A549 (cell line): ENCODE data around the gene CTNNA1. TPM values are rescaled to one million over a fixed set of nuclear protein-coding genes. Genes with fewer than 3 reads are reported as not detected.

ENCODE experiments used
- ATAC-seq, 2 experiments: fragments of 200-7000 bp in 1 of 2; fragments of >200 bp in 1 of 2; cut with Nextera tagmentation in 1 of 2; cut with Tn5 transposase in 1 of 2; 3 replicates each; pipeline versions ENCODE4 v1.8.0 to v1.9.1; 2018 to 2020; ENCODE audit warnings: mild to moderate bottlenecking in 1 of 2, moderate library complexity in 1 of 2
- CTCF ChIA-PET: fragments of 300-600 bp; sonication (Branson Sonifier 250); formaldehyde crosslinking; extraction: SDS; loops from one replicate; lab custom pipeline; 2021; ENCODE audit warnings: antibody characterized with exemption, inconsistent platforms; lab: Yijun Ruan, JAX
- POLR2A ChIA-PET: fragments of 350-600 bp; formaldehyde crosslinking; extraction: SDS; loops from one replicate; lab custom pipeline; 2021; ENCODE audit warnings: antibody characterized with exemption, inconsistent platforms; lab: Yijun Ruan, JAX
- DNase-seq, 2 experiments: peaks; one replicate each; pipeline versions ENCODE4 v3.0.0 to v3.0.0-alpha.2; 2011 to 2016; ENCODE audit warnings: low read depth in 1 of 2, low spot score in 1 of 2
- FAIRE-seq: peaks from 2 replicates; lab custom pipeline; 2011; peaks lifted over from hg19 to GRCh38; lab: Jason Lieb, UNC
- H3K27ac ChIP-seq, 2 experiments: fragments of >200 bp; sonication (Bioruptor Twin); formaldehyde crosslinking; 3 replicates each; pipeline ENCODE4 v1.5.1; 2016 to 2017
- H3K4me1 ChIP-seq: fragments of >200 bp; sonication (Bioruptor Twin); formaldehyde crosslinking; 3 replicates; pipeline ENCODE4 v1.6.1; 2016
- H3K4me2 ChIP-seq: fragments of >200 bp; sonication (Bioruptor Twin); formaldehyde crosslinking; 3 replicates; pipeline ENCODE4 v1.6.1; 2016
- H3K4me3 ChIP-seq: fragments of >200 bp; sonication (Bioruptor Twin); formaldehyde crosslinking; 3 replicates; pipeline ENCODE4 v1.5.1; 2016
- H3K9me3 ChIP-seq: fragments of >200 bp; sonication (Bioruptor Twin); formaldehyde crosslinking; 3 replicates; pipeline ENCODE4 v1.6.1; 2016
- ATOH8 ChIP-seq: fragments of 250-450 bp; sonication (Bioruptor Pico); IDR thresholded peaks from 2 replicates; pipeline ENCODE4 v1.5.0; 2020; ENCODE audit warnings: low read depth, mild to moderate bottlenecking, moderate library complexity
- BCL3 ChIP-seq: fragments of >200 bp; sonication (Bioruptor Twin); formaldehyde crosslinking; IDR thresholded peaks from 3 replicates; pipeline ENCODE4 v1.6.1; 2016
- CEBPB ChIP-seq, 2 experiments: fragments of >200 bp in 1 of 2; sonication (Bioruptor Twin) in 1 of 2; formaldehyde crosslinking in 1 of 2; IDR thresholded peaks; 2 replicates each; pipeline ENCODE4 v1.6.1; 2012 to 2016
- CHD2 ChIP-seq: fragments of 150-350 bp; IDR thresholded peaks from 2 replicates; pipeline ENCODE4 v1.6.1; 2014; ENCODE audit warnings: low read length; ENCODE audit not compliant: partially characterized antibody
- CTCF ChIP-seq: fragments of >200 bp; sonication (Bioruptor Twin); formaldehyde crosslinking; IDR thresholded peaks from 3 replicates; pipeline ENCODE4 v1.5.1; 2016
- E2F6 ChIP-seq: IDR thresholded peaks from 2 replicates; pipeline ENCODE4 v1.6.1; 2012; ENCODE audit warnings: low read depth, borderline replicate concordance
- ELK1 ChIP-seq: fragments of 150-350 bp; IDR thresholded peaks from 2 replicates; pipeline ENCODE4 v1.6.1; 2014; ENCODE audit warnings: low read depth, mild to moderate bottlenecking, low read length
- ESRRA ChIP-seq: fragments of 150-350 bp; IDR thresholded peaks from 2 replicates; pipeline ENCODE4 v1.6.1; 2014; ENCODE audit warnings: mild to moderate bottlenecking, low read length, borderline replicate concordance
- FOSB ChIP-seq: fragments of 250-450 bp; sonication (Bioruptor Pico); IDR thresholded peaks from 2 replicates; pipeline ENCODE4 v1.5.0; 2020; ENCODE audit warnings: mild to moderate bottlenecking, moderate library complexity
- FOSL2 ChIP-seq, 2 experiments: fragments of 450-650 bp in 1 of 2; fragments of >200 bp in 1 of 2; sonication (Bioruptor Twin) in 1 of 2; formaldehyde crosslinking; IDR thresholded peaks; 2 replicates each; pipeline versions ENCODE4 v1.5.0 to v1.6.1; 2016 to 2020; ENCODE audit warnings: mild to moderate bottlenecking in 1 of 2, moderate library complexity in 1 of 2
- FOXS1 ChIP-seq: fragments of 250-450 bp; sonication (Bioruptor Pico); IDR thresholded peaks from 2 replicates; pipeline ENCODE4 v1.5.0; 2020; ENCODE audit warnings: mild to moderate bottlenecking, moderate library complexity
- HMGXB4 ChIP-seq: fragments of 250-450 bp; sonication (Bioruptor Pico); IDR thresholded peaks from 2 replicates; pipeline ENCODE4 v1.5.0; 2021; ENCODE audit warnings: mild to moderate bottlenecking, moderate library complexity, borderline replicate concordance
- MAFK ChIP-seq: fragments of 450-650 bp; IDR thresholded peaks from 2 replicates; pipeline ENCODE4 v1.6.1; 2014; ENCODE audit not compliant: partially characterized antibody
- MAZ ChIP-seq: fragments of 150-350 bp; IDR thresholded peaks from 2 replicates; pipeline ENCODE4 v1.6.1; 2014; ENCODE audit warnings: antibody characterized with exemption, low read depth, low read length, borderline replicate concordance
- NR3C1 ChIP-seq: fragments of >200 bp; sonication (Bioruptor Twin); formaldehyde crosslinking; IDR thresholded peaks from 3 replicates; pipeline ENCODE4 v1.6.1; 2017
- PHF8 ChIP-seq: fragments of 200-600 bp; sonication (generic); IDR thresholded peaks from 2 replicates; pipeline ENCODE4 v1.6.1; 2016; ENCODE audit warnings: low read depth, mild to moderate bottlenecking, antibody characterized with exemption, moderate library complexity, borderline replicate concordance
- POLR2AphosphoS2 ChIP-seq: conservative IDR thresholded peaks from 2 replicates; pipeline ENCODE4 v1.6.1; 2012; ENCODE audit warnings: low read length, improper control_type of control experiment, inconsistent platforms
- RARB ChIP-seq: fragments of 250-450 bp; sonication (Bioruptor Pico); IDR thresholded peaks from 2 replicates; pipeline ENCODE4 v1.8.0; 2021; ENCODE audit warnings: mild to moderate bottlenecking, moderate library complexity
- REST ChIP-seq: fragments of 200-600 bp; sonication (generic); IDR thresholded peaks from 2 replicates; pipeline ENCODE4 v1.6.1; 2016; ENCODE audit warnings: antibody characterized with exemption, mild to moderate bottlenecking, moderate library complexity
- ZFP36 ChIP-seq: fragments of 450-650 bp; IDR thresholded peaks from 2 replicates; pipeline ENCODE4 v1.6.1; 2014; ENCODE audit warnings: borderline replicate concordance; ENCODE audit not compliant: partially characterized antibody
- polyA plus RNA-seq, 4 experiments: library from polyadenylated mRNA; depleted of rRNA in 3 of 4; stranded (reverse); fragments of >200 nt; fragmentation: RNase III in 1 of 4; extraction: RNeasy Plus Mini Kit Qiagen cat#74134 plus additional on column Dnase treatment in 1 of 4; gene quantifications; 2 replicates in 3 of 4; 3 replicates in 1 of 4; pipeline ENCODE4 v1.2.3, GENCODE V29; 2011 to 2017

CTNNA1 gene
- polyA plus RNA-seq, 2 of the 4 experiments (the other 2 are of a cell fraction): 154 to 184 TPM

GRCh38 chr5:138884554-138884953 is 131.3 kb downstream of the CTNNA1 start (continued):
- TF ChIP-seq HMGXB4 (CRISPR knock-in tag): no peak
- no peak for TF ChIP-seq PHF8
- TF ChIP-seq, all 56 proteins: peak for 0

- no peaks in the 10 kb centered on the region for H3K4me1 ChIP-seq
- ChIA-PET POLR2A (no interaction called here), CTCF (no interaction called here)
- H3K27ac ChIP-seq: no peak overlapping the region
- DNase-seq (no peak), ATAC-seq (no peak), FAIRE-seq (no peak)
- no peak overlapping the region for H3K4me3 ChIP-seq
- peaks cover 11% of the 10 kb centered on the region; the same call in 2 of the 3 replicates for H3K9me3 ChIP-seq
- no peak overlapping the region for H3K4me2 ChIP-seq
- no peak for TF ChIP-seq ZFP36
- TF ChIP-seq BCL3: no peak
- TF ChIP-seq ATOH8 (CRISPR knock-in tag): no peak
- no peak for TF ChIP-seq ESRRA
- no peak for TF ChIP-seq ELK1
- TF ChIP-seq MAZ: no peak
- TF ChIP-seq FOSB (CRISPR knock-in tag): no peak
- TF ChIP-seq MAFK: no peak
- TF ChIP-seq FOXS1 (CRISPR knock-in tag): no peak
- no peak for TF ChIP-seq CHD2
These were observed 136.8 kb downstream of the CTNNA1 start for GRCh38 chr5:138889994-138890393.

- H3K4me2 ChIP-seq: no peak overlapping the region
- H3K9me3 ChIP-seq: peaks cover 11% of the 10 kb centered on the region; the same call in 2 of the 3 replicates
- H3K4me1 ChIP-seq: no peaks in the 10 kb centered on the region
- H3K27ac ChIP-seq: no peak overlapping the region
- FAIRE-seq (no peak), DNase-seq (no peak), ATAC-seq (no peak)
- CTCF ChIA-PET: interaction anchor here (1.3 kb wide), 1 partner anchor 17 kb away, joined by 3 read pairs; no protein-coding TSS in a partner anchor
- POLR2A ChIA-PET: no interaction called here
- no peak overlapping the region for H3K4me3 ChIP-seq
- no peak for TF ChIP-seq E2F6
- TF ChIP-seq POLR2AphosphoS2: no peak
- TF ChIP-seq ESRRA: no peak
- TF ChIP-seq RARB (CRISPR knock-in tag): no peak
- no peak for TF ChIP-seq FOSL2 (IDR thresholded peaks at IDR 0.05)
- TF ChIP-seq FOSL2 (CRISPR knock-in tag; IDR thresholded peaks at IDR 0.05): no peak
- no peak for TF ChIP-seq CEBPB (IDR thresholded peaks at IDR 0.05)
- TF ChIP-seq NR3C1: no peak
- no peak for TF ChIP-seq CTCF
- no peak for TF ChIP-seq BCL3
- TF ChIP-seq REST: no peak
These were observed 137.4 kb downstream of the CTNNA1 start for GRCh38 chr5:138890644-138891043.
